HFFc6 (cell line): Measurements from ENCODE around the gene MARCHF3. TPM values are rescaled to one million over a fixed set of nuclear protein-coding genes. Genes with fewer than 3 reads are reported as not detected.
A peak's percentile ranks its signal among the peaks of the same experiment; 100 is the strongest.
"Not testable (repeated sequence)": the region's sequence is repeated elsewhere in the genome, so short reads cannot be mapped to it uniquely, and the experiment has no call there.

ENCODE experiments used
- DNase-seq: peaks from one replicate; pipeline ENCODE4 v3.0.0-alpha.2; 2018
- H3K27ac Mint-ChIP-seq: 2 replicates; pipeline ENCODE4 v1.8.0; 2020; ENCODE audit warnings: mild to moderate bottlenecking, mixed read lengths
- H3K27me3 Mint-ChIP-seq: 2 replicates; pipeline ENCODE4 v1.8.0; 2021; ENCODE audit warnings: mild to moderate bottlenecking, moderate library complexity, mixed read lengths; ENCODE audit not compliant: insufficient read depth
- H3K36me3 Mint-ChIP-seq: 2 replicates; pipeline ENCODE4 v1.8.0; 2021; ENCODE audit warnings: low read depth, mixed read lengths
- H3K4me1 Mint-ChIP-seq: 2 replicates; pipeline ENCODE4 v1.8.0; 2020; ENCODE audit warnings: low read depth, mixed read lengths
- H3K4me3 Mint-ChIP-seq: 2 replicates; pipeline ENCODE4 v1.8.0; 2020; ENCODE audit warnings: mild to moderate bottlenecking, moderate library complexity, mixed read lengths
- H3K9me3 Mint-ChIP-seq: 2 replicates; pipeline ENCODE4 v1.8.0; 2020; ENCODE audit warnings: mild to moderate bottlenecking, mixed read lengths
- total RNA-seq, 6 experiments: library from RNA; stranded (reverse); fragmentation: NEBNext Ultra II Directional; extraction: Animal tissue kit (Norgen Biotek cat#: 25700); gene quantifications; 2 replicates in 1 of 6; 3 replicates in 5 of 6; pipeline ENCODE4 v1.2.3, GENCODE V29; 2021
- TF ChIP-seq, protein P1 (sequence below): fragments of 200-600 bp; sonication (generic); IDR thresholded peaks from 2 replicates; pipeline ENCODE4 v1.5.0; 2021; ENCODE audit warnings: antibody characterized with exemption, mild to moderate bottlenecking

Gene MARCHF3
- total RNA-seq, 6 experiments from 2014 or later, result 12.3 to 17.8 (median 13.3) TPM

DNA sequence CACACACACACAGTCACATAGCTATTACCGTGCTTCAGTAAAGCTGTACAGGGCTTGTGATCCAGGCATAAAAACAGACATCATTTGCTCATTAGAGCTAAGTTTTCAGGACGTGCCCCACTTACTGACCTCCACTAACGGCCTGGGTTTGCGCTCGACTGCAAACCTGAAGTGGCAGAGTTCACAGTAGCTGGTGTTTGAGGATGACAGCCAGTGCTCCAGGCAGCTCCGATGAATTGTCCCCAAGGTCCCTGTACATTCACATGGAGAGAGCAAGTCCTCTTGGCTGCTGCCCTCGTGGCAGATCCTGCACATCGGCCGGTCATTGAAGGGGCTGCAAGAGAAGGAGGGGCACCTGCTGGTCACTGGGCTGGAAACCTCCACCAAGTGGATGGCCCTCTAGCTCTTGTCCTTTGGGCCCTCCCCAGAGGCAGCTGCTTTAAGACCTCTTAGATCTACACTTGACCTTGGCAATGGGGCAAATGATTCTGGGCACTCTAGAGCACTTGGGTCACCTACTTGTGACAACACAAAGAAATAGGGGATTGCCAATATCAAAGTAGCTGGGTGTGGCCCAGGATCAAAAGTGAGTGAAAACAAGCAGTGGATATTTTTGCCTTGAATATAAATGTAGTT is 115.4 kb downstream of the MARCHF3 start:
- H3K27ac Mint-ChIP-seq, result no peak overlapping the region
- DNase-seq, result no peak
- no peak overlapping the region for H3K4me3 Mint-ChIP-seq

DNA sequence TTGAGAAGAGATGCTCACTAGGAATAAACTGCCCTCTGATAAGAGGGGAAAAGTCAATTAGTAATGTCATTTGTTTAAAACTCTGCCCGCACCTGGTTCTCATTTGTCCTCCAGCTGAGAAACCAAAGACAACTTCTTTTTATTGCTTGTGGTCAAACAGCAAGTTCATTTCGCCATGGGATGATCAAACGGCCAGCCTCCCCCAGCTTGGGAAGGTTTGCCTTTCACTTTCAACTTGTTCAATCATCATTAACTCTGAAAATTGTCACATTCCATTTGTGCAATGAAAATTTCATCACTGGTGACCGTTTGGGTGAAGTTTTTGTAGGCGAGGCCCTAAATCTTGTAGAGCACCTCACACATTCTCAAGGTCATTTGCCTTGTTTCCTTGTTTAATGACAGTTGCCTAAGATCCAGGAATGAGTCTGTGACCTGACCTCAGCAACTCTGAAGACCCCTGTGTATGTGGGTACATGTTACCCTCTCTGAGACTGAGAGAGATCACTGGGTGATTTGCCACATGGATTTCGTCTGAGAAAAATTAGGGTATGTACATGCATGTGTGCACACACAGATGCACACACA is 117.7 kb downstream of the MARCHF3 start:
- H3K36me3 Mint-ChIP-seq, result peaks cover 61% of the 10 kb centered on the region
- H3K4me3 Mint-ChIP-seq, result no peak overlapping the region
- H3K9me3 Mint-ChIP-seq, result peaks cover 24% of the 10 kb centered on the region
- H3K27ac Mint-ChIP-seq, result peak overlapping the region; percentile 23; the same call in 1 of the 2 replicates
- TF ChIP-seq, protein P1, sequence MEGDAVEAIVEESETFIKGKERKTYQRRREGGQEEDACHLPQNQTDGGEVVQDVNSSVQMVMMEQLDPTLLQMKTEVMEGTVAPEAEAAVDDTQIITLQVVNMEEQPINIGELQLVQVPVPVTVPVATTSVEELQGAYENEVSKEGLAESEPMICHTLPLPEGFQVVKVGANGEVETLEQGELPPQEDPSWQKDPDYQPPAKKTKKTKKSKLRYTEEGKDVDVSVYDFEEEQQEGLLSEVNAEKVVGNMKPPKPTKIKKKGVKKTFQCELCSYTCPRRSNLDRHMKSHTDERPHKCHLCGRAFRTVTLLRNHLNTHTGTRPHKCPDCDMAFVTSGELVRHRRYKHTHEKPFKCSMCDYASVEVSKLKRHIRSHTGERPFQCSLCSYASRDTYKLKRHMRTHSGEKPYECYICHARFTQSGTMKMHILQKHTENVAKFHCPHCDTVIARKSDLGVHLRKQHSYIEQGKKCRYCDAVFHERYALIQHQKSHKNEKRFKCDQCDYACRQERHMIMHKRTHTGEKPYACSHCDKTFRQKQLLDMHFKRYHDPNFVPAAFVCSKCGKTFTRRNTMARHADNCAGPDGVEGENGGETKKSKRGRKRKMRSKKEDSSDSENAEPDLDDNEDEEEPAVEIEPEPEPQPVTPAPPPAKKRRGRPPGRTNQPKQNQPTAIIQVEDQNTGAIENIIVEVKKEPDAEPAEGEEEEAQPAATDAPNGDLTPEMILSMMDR, result no peak
- peak; percentile 8 for DNase-seq
- H3K4me1 Mint-ChIP-seq, result peaks cover 13% of the 10 kb centered on the region
- no peaks in the 10 kb centered on the region for H3K27me3 Mint-ChIP-seq

More for the DNA sequence above, 115.4 kb downstream of the MARCHF3 start:
- H3K4me1 Mint-ChIP-seq, result peaks cover 29% of the 10 kb centered on the region
- H3K9me3 Mint-ChIP-seq, result peaks cover 8% of the 10 kb centered on the region; the same call in 1 of the 2 replicates
- H3K27me3 Mint-ChIP-seq, result no peaks in the 10 kb centered on the region
- H3K36me3 Mint-ChIP-seq, result peaks cover 45% of the 10 kb centered on the region
- TF ChIP-seq, protein P1, result no peak

DNA sequence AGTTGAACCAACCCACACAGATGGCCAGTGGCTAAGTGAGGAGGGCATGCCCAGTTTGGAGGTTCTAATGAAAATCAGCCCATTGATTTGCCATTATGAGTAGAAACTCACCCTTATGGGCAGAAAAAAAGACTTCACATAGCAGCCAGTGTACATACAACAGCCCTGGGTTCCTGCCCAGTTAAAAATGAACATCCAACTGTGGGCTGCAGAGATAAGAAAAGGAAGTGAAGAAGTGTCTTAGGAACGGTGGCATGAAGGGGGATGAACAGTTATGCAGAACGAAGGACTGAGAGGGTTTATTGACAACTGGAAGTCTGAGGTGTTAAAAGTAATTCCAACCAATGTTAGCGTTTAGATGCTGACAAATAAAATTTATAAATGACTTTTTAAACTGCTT is 118.4 kb downstream of the MARCHF3 start:
- H3K4me3 Mint-ChIP-seq, result no peak overlapping the region
- H3K27ac Mint-ChIP-seq, result no peak overlapping the region
- H3K36me3 Mint-ChIP-seq, result peaks cover 55% of the 10 kb centered on the region

DNA sequence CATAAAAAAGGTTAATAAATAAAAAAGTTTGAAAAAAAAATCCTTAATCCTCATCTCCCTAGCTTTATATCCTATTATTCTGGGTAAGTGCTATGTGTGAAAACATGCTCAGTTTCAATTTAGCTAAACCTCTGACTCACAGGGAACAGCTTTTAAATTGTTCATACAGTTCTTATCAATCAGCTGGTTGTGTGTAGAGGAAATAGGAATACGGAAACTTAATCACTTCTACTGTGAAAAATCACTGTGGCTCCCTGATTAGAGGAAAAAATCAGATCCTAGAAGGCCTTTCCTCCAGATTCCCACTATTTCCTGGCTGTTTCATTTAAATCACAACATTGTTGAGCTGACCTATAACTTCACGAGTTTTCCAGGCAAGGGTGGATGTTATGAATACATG is 120.5 kb downstream of the MARCHF3 start:
- Mint-ChIP-seq H3K27me3 (no peaks in the 10 kb centered on the region), H3K27ac (no peak overlapping the region), H3K9me3 (peaks cover 24% of the 10 kb centered on the region), H3K4me1 (peaks cover 10% of the 10 kb centered on the region), H3K36me3 (peaks cover 55% of the 10 kb centered on the region), H3K4me3 (no peak overlapping the region)
- TF ChIP-seq, protein P1, result no peak
- DNase-seq, result no peak

More for the DNA sequence above, 118.4 kb downstream of the MARCHF3 start:
- Mint-ChIP-seq H3K9me3 (peaks cover 24% of the 10 kb centered on the region), H3K4me1 (peaks cover 10% of the 10 kb centered on the region), H3K27me3 (no peaks in the 10 kb centered on the region)
- DNase-seq, result no peak
- TF ChIP-seq, protein P1, result no peak

DNA sequence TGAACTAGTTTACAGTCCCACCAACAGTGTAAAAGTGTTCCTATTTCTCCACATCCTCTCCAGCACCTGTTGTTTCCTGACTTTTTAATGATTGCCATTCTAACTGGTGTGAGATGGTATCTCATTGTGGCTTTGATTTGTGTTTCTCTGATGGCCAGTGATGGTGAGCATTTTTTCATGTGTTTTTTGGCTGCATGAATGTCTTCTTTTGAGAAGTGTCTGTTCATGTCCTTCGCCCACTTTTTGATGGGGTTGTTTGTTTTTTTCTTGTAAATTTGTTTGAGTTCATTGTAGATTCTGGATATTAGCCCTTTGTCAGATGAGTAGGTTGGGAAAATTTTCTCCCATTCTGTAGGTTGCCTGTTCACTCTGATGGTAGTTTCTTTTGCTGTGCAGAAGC is 126.0 kb downstream of the MARCHF3 start:
- H3K4me1 Mint-ChIP-seq, H3K27ac Mint-ChIP-seq, DNase-seq, H3K4me3 Mint-ChIP-seq, H3K27me3 Mint-ChIP-seq: not testable (repeated sequence)
- Mint-ChIP-seq H3K9me3 (peaks cover 11% of the 10 kb centered on the region), H3K36me3 (peaks cover 27% of the 10 kb centered on the region)

DNA sequence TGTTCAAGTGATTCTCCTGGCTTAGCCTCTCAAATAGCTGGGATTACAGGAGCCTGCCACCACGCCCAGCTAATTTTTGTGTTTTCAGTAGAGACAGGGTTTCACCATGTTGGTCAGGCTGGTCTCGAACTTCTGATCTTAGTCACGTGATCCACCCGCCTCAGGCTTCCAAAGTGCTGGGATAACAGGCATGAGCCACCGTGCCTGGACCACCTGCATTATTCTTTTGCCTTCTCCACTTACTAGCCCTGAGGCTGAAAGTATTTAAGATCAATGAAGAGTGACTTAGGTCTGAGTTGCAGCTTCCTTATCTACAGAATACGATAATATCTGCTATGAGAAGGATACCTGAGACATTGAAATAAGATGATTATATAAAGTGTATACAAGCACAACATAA is 129.6 kb downstream of the MARCHF3 start:
- DNase-seq, result no peak
- Mint-ChIP-seq H3K27ac (no peak overlapping the region), H3K36me3 (peaks cover 13% of the 10 kb centered on the region), H3K4me1 (no peaks in the 10 kb centered on the region; the same call in 1 of the 2 replicates), H3K9me3 (no peaks in the 10 kb centered on the region), H3K4me3 (no peak overlapping the region), H3K27me3 (peaks cover 1% of the 10 kb centered on the region; the same call in 1 of the 2 replicates)
- TF ChIP-seq, protein P1, result no peak
